GM18526 (cell line): ENCODE data around the gene YKT6.

Experiments used
- POLR2A ChIP-seq: IDR thresholded peaks from 3 replicates; pipeline ENCODE4 v1.6.1; 2011; ENCODE audit not compliant: insufficient read length; ENCODE audit errors: extremely low read depth

YKT6 gene

GRCh38 chr7:44246396-44247113 is 45.8 kb downstream of the YKT6 start:
- no peak for TF ChIP-seq POLR2A

GRCh38 chr7:44247868-44248651 is 47.3 kb downstream of the YKT6 start:
- no peak for TF ChIP-seq POLR2A

GRCh38 chr7:44249639-44250234 is 49.0 kb downstream of the YKT6 start:
- TF ChIP-seq POLR2A = no peak

- no peak for TF ChIP-seq POLR2A
These were observed 50.5 kb downstream of the YKT6 start for GRCh38 chr7:44251269-44251668.

- TF ChIP-seq POLR2A = no peak
These were observed 51.1 kb downstream of the YKT6 start for GRCh38 chr7:44251881-44252280.

- TF ChIP-seq POLR2A = no peak
These were observed 55.7 kb downstream of the YKT6 start for GRCh38 chr7:44256459-44256858.

GRCh38 chr7:44257213-44257612 is 56.4 kb downstream of the YKT6 start:
- TF ChIP-seq POLR2A = no peak

- no peak for TF ChIP-seq POLR2A
These were observed 57.0 kb downstream of the YKT6 start for GRCh38 chr7:44257618-44258422.

- no peak for TF ChIP-seq POLR2A
These were observed 57.6 kb downstream of the YKT6 start for GRCh38 chr7:44258423-44258760.

GRCh38 chr7:44258865-44259546 is 58.2 kb downstream of the YKT6 start:
- TF ChIP-seq POLR2A = no peak

GRCh38 chr7:44259547-44260457 is 59.0 kb downstream of the YKT6 start:
- TF ChIP-seq POLR2A = no peak

GRCh38 chr7:44261240-44261639 is 60.5 kb downstream of the YKT6 start:
- TF ChIP-seq POLR2A = no peak

GRCh38 chr7:44262031-44262430 is 61.3 kb downstream of the YKT6 start:
- no peak for TF ChIP-seq POLR2A
